22Rv1 (cell line): ENCODE data around the gene PCDHB9.
"Not testable (repeated sequence)": the region's sequence is repeated elsewhere in the genome, so short reads cannot be mapped to it uniquely, and the experiment has no call there.

ENCODE experiments used
- CTCF ChIP-seq: fragments of 450-650 bp; IDR thresholded peaks from 2 replicates; pipeline ENCODE4 v1.5.1; 2017; ENCODE audit warnings: mild to moderate bottlenecking
- ZFX ChIP-seq: fragments of 450-650 bp; IDR thresholded peaks from 2 replicates; pipeline ENCODE4 v1.6.1; 2017; ENCODE audit warnings: antibody characterized with exemption, borderline replicate concordance

GRCh38 chr5:141201126-141201525 lies 14.2 kb downstream of the PCDHB9 start:
- not testable (repeated sequence) for TF ChIP-seq ZFX, CTCF
